ENCODE measurements around the gene MT1G.

- TF ChIP-seq CTCF (IDR thresholded peaks at IDR 0.05) (no peak), POLR2A (IDR thresholded peaks at IDR 0.05) (no peak)
These were observed 5.1 kb upstream of the MT1G start for GRCh38 chr16:56672761-56673536.

Measured in heart left ventricle (tissue), 13 donors.